ENCODE results near the gene EVC.
A peak's percentile ranks its signal among the peaks of the same experiment; 100 is the strongest.
"Not testable (repeated sequence)": the region's sequence is repeated elsewhere in the genome, so short reads cannot be mapped to it uniquely, and the experiment has no call there.

EVC gene

DNA sequence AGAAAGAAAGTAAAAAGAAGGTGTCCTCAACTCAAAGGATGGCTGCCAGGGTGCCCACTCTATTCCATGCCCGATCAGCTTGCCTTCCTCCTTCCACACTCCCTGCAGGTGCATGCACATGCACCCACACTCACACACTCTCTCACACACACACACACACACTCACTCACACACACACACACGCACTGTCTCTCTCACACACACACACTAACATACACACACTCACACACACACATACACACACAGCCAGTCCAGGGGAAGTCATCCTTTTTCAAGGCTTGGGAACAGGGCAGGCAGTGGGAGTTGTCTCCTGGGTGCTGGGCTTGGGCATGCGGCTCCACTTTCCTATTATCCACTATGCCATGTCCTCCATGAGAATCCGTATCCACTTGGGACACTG, 131.5 kb downstream of the EVC start:
- no peaks in the 10 kb centered on the region for H3K27me3 ChIP-seq (ENCODE audit: control insufficient read depth in 1 of 2, insufficient read depth in 2 of 2, low read length in 2 of 2)
- H3K36me3 ChIP-seq (ENCODE audit: control insufficient read depth in 2 of 2, insufficient read depth in 2 of 2, low read length in 2 of 2): no peaks in the 10 kb centered on the region
- H3K4me3 ChIP-seq (ENCODE audit: low read length in 2 of 2): no peak overlapping the region
- H3K27ac ChIP-seq (ENCODE audit: low read length): no peak overlapping the region
- no peak overlapping the region for H3K9ac ChIP-seq (ENCODE audit: low read length in 2 of 2)
- peaks cover 13% of the 10 kb centered on the region for H3K4me1 ChIP-seq (ENCODE audit: control insufficient read depth, insufficient read depth, low read length)
- H3K9me3 ChIP-seq (ENCODE audit: control insufficient read depth in 2 of 2, low read length in 2 of 2): no peaks in the 10 kb centered on the region

- no peak overlapping the region for H3K27ac ChIP-seq (ENCODE audit: low read length)
Observed at GRCh38 chr4:5843573-5844530, 132.9 kb downstream of the EVC start.

GRCh38 chr4:5845035-5845905, 134.3 kb downstream of the EVC start:
- H3K27me3 ChIP-seq (ENCODE audit: control insufficient read depth in 1 of 2, insufficient read depth in 2 of 2, low read length in 2 of 2): no peaks in the 10 kb centered on the region
- H3K36me3 ChIP-seq (ENCODE audit: control insufficient read depth in 2 of 2, insufficient read depth in 2 of 2, low read length in 2 of 2): no peaks in the 10 kb centered on the region
- no peak overlapping the region for H3K27ac ChIP-seq (ENCODE audit: low read length)
- no peak overlapping the region for H3K9ac ChIP-seq (ENCODE audit: low read length in 2 of 2)
- H3K4me3 ChIP-seq (ENCODE audit: low read length in 2 of 2): peak overlapping the region; percentile 31 to 58
- H3K9me3 ChIP-seq (ENCODE audit: control insufficient read depth in 2 of 2, low read length in 2 of 2): no peaks in the 10 kb centered on the region
- peaks cover 13% of the 10 kb centered on the region for H3K4me1 ChIP-seq (ENCODE audit: control insufficient read depth, insufficient read depth, low read length)

More at GRCh38 chr4:5843573-5844530, 132.9 kb downstream of the EVC start:
- Histone ChIP-seq H3K4me1 (ENCODE audit: control insufficient read depth, insufficient read depth, low read length) (peaks cover 13% of the 10 kb centered on the region), H3K4me3 (ENCODE audit: low read length in 2 of 2) (peak overlapping the region; percentile 31 to 58), H3K9me3 (ENCODE audit: control insufficient read depth in 2 of 2, low read length in 2 of 2) (no peaks in the 10 kb centered on the region), H3K9ac (ENCODE audit: low read length in 2 of 2) (no peak overlapping the region), H3K27me3 (ENCODE audit: control insufficient read depth in 1 of 2, insufficient read depth in 2 of 2, low read length in 2 of 2) (no peaks in the 10 kb centered on the region), H3K36me3 (ENCODE audit: control insufficient read depth in 2 of 2, insufficient read depth in 2 of 2, low read length in 2 of 2) (no peaks in the 10 kb centered on the region)

DNA sequence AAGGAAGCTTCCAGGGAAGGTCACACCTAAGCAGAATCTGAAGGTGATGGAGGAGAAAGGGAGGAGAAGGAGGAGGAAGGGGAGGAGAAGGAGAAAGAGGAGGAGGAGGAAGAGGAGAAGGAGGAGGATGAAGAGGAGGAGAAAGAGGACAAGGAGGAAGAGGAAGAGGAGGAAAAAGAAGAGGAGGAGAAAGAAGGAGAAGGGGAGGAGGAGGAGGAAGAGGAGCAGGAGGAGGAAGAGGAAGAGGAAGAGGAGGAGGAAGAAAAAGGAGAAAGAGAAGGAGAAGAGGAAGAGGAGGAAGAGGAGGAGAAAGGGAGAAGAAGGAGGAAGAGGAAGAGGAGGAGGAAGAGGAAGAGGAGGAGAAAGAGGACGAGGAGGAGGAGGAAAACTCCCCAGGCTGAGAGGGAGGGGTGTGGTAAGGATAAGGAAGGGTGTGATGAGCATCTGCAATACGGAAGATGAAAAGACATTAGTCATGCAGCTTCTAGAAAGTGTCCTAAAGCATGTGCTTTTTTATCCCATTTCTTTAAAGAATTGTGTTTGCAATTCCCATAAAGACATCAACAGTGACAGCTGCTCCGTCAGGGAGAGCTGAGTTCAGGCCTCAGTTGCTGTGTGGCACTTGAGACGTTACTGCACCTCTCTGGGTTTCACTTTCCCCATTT, 140.8 kb downstream of the EVC start:
- no peaks in the 10 kb centered on the region for H3K9me3 ChIP-seq (ENCODE audit: control insufficient read depth in 2 of 2, low read length in 2 of 2)
- no peak overlapping the region for H3K9ac ChIP-seq (ENCODE audit: low read length in 2 of 2)
- H3K4me1 ChIP-seq (ENCODE audit: control insufficient read depth, insufficient read depth, low read length): no peaks in the 10 kb centered on the region
- H3K27ac ChIP-seq (ENCODE audit: low read length): no peak overlapping the region
- H3K27me3 ChIP-seq (ENCODE audit: control insufficient read depth in 1 of 2, insufficient read depth in 2 of 2, low read length in 2 of 2): peaks cover 0 to 7% of the 10 kb centered on the region in 2 donors
- no peak overlapping the region for H3K4me3 ChIP-seq (ENCODE audit: low read length in 2 of 2)
- no peaks in the 10 kb centered on the region for H3K36me3 ChIP-seq (ENCODE audit: control insufficient read depth in 2 of 2, insufficient read depth in 2 of 2, low read length in 2 of 2)

DNA sequence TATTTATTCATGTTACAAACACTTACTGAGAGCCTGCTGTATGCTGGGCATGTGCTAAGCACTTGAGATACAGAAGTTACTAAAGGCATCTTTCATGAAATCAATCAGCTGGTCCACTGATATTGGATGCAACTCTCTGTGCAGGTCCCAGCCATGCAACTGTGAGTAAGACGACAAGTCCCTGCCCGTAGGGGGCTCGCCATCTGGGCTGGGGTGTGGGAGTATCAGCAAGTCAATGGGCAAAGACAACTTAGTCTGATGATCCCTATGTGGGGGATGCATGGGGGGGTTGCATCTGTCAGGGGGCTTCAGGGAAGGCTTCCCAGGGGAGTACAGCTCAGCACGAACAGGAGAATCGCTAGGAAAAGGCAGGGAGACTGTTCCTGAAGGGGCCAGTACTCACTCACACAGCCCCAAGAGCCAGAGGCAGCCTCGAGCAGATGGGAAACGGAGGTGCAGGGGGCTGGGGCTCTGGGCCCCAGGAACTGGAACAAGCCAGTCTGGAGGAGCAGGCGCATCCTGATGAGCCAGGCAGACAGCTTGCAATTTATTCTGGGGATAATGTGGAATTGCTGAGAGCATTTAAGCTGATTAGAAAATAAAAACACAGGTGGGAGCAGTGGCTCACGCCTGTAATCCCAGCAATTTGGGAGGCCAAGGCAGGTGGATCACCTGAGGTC, 141.7 kb downstream of the EVC start:
- H3K9ac ChIP-seq (ENCODE audit: low read length in 2 of 2): no peak overlapping the region
- no peak overlapping the region for H3K27ac ChIP-seq (ENCODE audit: low read length)
- H3K4me3 ChIP-seq (ENCODE audit: low read length in 2 of 2): no peak overlapping the region
- H3K36me3 ChIP-seq (ENCODE audit: control insufficient read depth in 2 of 2, insufficient read depth in 2 of 2, low read length in 2 of 2): no peaks in the 10 kb centered on the region
- peaks cover 0 to 7% of the 10 kb centered on the region in 2 donors for H3K27me3 ChIP-seq (ENCODE audit: control insufficient read depth in 1 of 2, insufficient read depth in 2 of 2, low read length in 2 of 2)
- no peaks in the 10 kb centered on the region for H3K9me3 ChIP-seq (ENCODE audit: control insufficient read depth in 2 of 2, low read length in 2 of 2)
- no peaks in the 10 kb centered on the region for H3K4me1 ChIP-seq (ENCODE audit: control insufficient read depth, insufficient read depth, low read length)

GRCh38 chr4:5854929-5855328, 143.9 kb downstream of the EVC start:
- Histone ChIP-seq H3K27ac (ENCODE audit: low read length) (no peak overlapping the region), H3K4me1 (ENCODE audit: control insufficient read depth, insufficient read depth, low read length) (no peaks in the 10 kb centered on the region), H3K36me3 (ENCODE audit: control insufficient read depth in 2 of 2, insufficient read depth in 2 of 2, low read length in 2 of 2) (no peaks in the 10 kb centered on the region), H3K27me3 (ENCODE audit: control insufficient read depth in 1 of 2, insufficient read depth in 2 of 2, low read length in 2 of 2) (peaks cover 0 to 7% of the 10 kb centered on the region in 2 donors), H3K9ac (ENCODE audit: low read length in 2 of 2) (no peak overlapping the region), H3K9me3 (ENCODE audit: control insufficient read depth in 2 of 2, low read length in 2 of 2) (no peaks in the 10 kb centered on the region), H3K4me3 (ENCODE audit: low read length in 2 of 2) (no peak overlapping the region)

- H3K36me3 ChIP-seq (ENCODE audit: control insufficient read depth in 2 of 2, insufficient read depth in 2 of 2, low read length in 2 of 2); H3K4me1 ChIP-seq (ENCODE audit: control insufficient read depth, insufficient read depth, low read length); H3K9me3 ChIP-seq (ENCODE audit: control insufficient read depth in 2 of 2, low read length in 2 of 2); H3K9ac ChIP-seq (ENCODE audit: low read length in 2 of 2); H3K27ac ChIP-seq (ENCODE audit: low read length); H3K4me3 ChIP-seq (ENCODE audit: low read length in 2 of 2); H3K27me3 ChIP-seq (ENCODE audit: control insufficient read depth in 1 of 2, insufficient read depth in 2 of 2, low read length in 2 of 2): not testable (repeated sequence)
Observed at GRCh38 chr4:5856362-5856761, 145.4 kb downstream of the EVC start.

- H3K36me3 ChIP-seq (ENCODE audit: control insufficient read depth in 2 of 2, insufficient read depth in 2 of 2, low read length in 2 of 2): no peaks in the 10 kb centered on the region
- no peak overlapping the region for H3K27ac ChIP-seq (ENCODE audit: low read length)
- no peaks in the 10 kb centered on the region for H3K4me1 ChIP-seq (ENCODE audit: control insufficient read depth, insufficient read depth, low read length)
- H3K9ac ChIP-seq (ENCODE audit: low read length in 2 of 2): no peak overlapping the region
- peaks cover 0 to 3% of the 10 kb centered on the region in 2 donors for H3K9me3 ChIP-seq (ENCODE audit: control insufficient read depth in 2 of 2, low read length in 2 of 2)
- peaks cover 0 to 2% of the 10 kb centered on the region in 2 donors for H3K27me3 ChIP-seq (ENCODE audit: control insufficient read depth in 1 of 2, insufficient read depth in 2 of 2, low read length in 2 of 2)
- H3K4me3 ChIP-seq (ENCODE audit: low read length in 2 of 2): no peak overlapping the region
Observed at GRCh38 chr4:5857199-5857598, 146.2 kb downstream of the EVC start.

- H3K4me1 ChIP-seq (ENCODE audit: control insufficient read depth, insufficient read depth, low read length): no peaks in the 10 kb centered on the region
- H3K36me3 ChIP-seq (ENCODE audit: control insufficient read depth in 2 of 2, insufficient read depth in 2 of 2, low read length in 2 of 2): no peaks in the 10 kb centered on the region
- no peak overlapping the region for H3K9ac ChIP-seq (ENCODE audit: low read length in 2 of 2)
- peaks cover 0 to 2% of the 10 kb centered on the region in 2 donors for H3K27me3 ChIP-seq (ENCODE audit: control insufficient read depth in 1 of 2, insufficient read depth in 2 of 2, low read length in 2 of 2)
- H3K9me3 ChIP-seq (ENCODE audit: control insufficient read depth in 2 of 2, low read length in 2 of 2): peaks cover 0 to 3% of the 10 kb centered on the region in 2 donors
- no peak overlapping the region for H3K4me3 ChIP-seq (ENCODE audit: low read length in 2 of 2)
- H3K27ac ChIP-seq (ENCODE audit: low read length): no peak overlapping the region
Observed at GRCh38 chr4:5858020-5858769, 147.2 kb downstream of the EVC start.

All from stomach smooth muscle (tissue), 2 donors.